Prostate gland (tissue), 2 donors: ENCODE measurements around the gene VDR.

ENCODE experiments used
- POLR2AphosphoS5 ChIP-seq: sonication (generic); formaldehyde crosslinking; IDR thresholded peaks from one replicate; pipeline ENCODE4 v1.6.1; 2017; ENCODE audit warnings: antibody characterized with exemption
- TF ChIP-seq, protein P1 (sequence below), 4 experiments: fragments of 200-600 bp in 2 of 4; fragments of 450-650 bp in 2 of 4; sonication (generic) in 2 of 4; IDR thresholded peaks; 1 replicate in 3 of 4; 2 replicates in 1 of 4; pipeline ENCODE4 v1.5.1; 2016 to 2019; ENCODE audit warnings: antibody characterized with exemption in 4 of 4, mild to moderate bottlenecking in 2 of 4, moderate library complexity in 2 of 4

DNA sequence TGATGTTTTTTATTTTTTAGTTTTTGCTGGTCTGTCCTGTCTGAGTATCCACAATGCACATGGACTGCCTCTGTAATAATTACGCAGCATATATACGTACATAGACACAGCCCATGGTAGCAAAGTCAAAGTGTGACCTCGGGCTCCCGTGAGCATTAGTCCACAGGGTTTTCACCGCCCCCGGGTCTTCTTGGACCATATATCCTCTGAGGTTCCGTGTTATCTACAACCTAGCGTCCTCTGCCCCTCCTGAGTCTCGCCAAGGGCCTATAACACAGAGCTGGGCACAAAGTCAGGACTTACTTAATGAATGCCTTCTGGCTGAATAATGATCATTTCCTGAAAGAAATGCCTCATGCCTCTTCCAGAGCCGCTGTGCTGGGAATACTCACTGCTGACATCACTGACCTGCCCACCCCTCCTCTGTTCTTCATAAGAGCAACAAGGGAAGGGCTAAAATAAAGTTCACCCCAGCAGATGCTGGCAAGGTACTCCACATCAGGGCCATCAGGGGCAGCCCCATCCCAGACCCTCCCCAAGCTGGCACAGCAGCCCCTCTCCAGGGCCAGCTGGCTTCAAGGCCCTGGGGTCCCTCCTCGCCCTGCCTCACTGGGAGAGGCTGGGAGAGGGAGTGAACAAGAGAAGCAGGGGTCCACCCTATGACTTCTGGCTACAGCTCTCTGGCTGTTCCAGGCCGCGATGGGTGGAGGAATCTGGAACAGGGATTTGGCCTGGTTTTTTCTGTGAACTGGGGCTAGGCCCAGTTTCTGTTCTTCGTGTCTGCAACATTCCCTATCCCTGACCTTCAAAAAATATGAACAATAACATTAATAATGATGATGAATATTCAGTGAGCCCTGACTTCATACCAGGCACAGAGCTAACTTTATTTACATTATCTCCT, 93.0 kb downstream of the VDR start:
- no peak for TF ChIP-seq POLR2AphosphoS5
- TF ChIP-seq, protein P1, sequence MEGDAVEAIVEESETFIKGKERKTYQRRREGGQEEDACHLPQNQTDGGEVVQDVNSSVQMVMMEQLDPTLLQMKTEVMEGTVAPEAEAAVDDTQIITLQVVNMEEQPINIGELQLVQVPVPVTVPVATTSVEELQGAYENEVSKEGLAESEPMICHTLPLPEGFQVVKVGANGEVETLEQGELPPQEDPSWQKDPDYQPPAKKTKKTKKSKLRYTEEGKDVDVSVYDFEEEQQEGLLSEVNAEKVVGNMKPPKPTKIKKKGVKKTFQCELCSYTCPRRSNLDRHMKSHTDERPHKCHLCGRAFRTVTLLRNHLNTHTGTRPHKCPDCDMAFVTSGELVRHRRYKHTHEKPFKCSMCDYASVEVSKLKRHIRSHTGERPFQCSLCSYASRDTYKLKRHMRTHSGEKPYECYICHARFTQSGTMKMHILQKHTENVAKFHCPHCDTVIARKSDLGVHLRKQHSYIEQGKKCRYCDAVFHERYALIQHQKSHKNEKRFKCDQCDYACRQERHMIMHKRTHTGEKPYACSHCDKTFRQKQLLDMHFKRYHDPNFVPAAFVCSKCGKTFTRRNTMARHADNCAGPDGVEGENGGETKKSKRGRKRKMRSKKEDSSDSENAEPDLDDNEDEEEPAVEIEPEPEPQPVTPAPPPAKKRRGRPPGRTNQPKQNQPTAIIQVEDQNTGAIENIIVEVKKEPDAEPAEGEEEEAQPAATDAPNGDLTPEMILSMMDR (IDR thresholded peaks at IDR 0.05), result no peak
